Liver (tissue), 9 donors: ENCODE results near the gene CDH16. TPM values are rescaled to one million over a fixed set of nuclear protein-coding genes. Genes with fewer than 3 reads are reported as not detected.

Experiments used
- DNase-seq: peaks from one replicate; pipeline ENCODE4 v3.0.0-alpha.2; 2017; ENCODE audit warnings: low spot score
- H3K27ac ChIP-seq, 2 donors: one replicate each; pipeline ENCODE4 v1.7.0; 2013; ENCODE audit warnings: inconsistent platforms in 2 of 2, low read length in 2 of 2, control low read depth in 1 of 2, low read depth in 1 of 2, mild to moderate bottlenecking in 1 of 2
- H3K27me3 ChIP-seq, 4 donors: one replicate each; pipeline versions ENCODE4 v1.6.1 to v1.7.0; 2013; ENCODE audit warnings: low read length in 3 of 4, inconsistent platforms in 1 of 4, mild to moderate bottlenecking in 1 of 4, moderate library complexity in 1 of 4; ENCODE audit not compliant: control insufficient read depth in 4 of 4, insufficient read depth in 4 of 4
- H3K36me3 ChIP-seq, 4 donors: one replicate each; pipeline versions ENCODE4 v1.6.1 to v1.7.0; 2013; ENCODE audit warnings: low read length in 3 of 4, mild to moderate bottlenecking in 3 of 4, low read depth in 1 of 4, moderate library complexity in 1 of 4; ENCODE audit not compliant: control insufficient read depth in 4 of 4, insufficient read depth in 3 of 4
- H3K4me1 ChIP-seq, 4 donors: one replicate each; pipeline versions ENCODE4 v1.6.1 to v1.7.0; 2013; ENCODE audit warnings: low read length in 3 of 4, mild to moderate bottlenecking in 3 of 4, moderate library complexity in 1 of 4; ENCODE audit not compliant: control insufficient read depth in 4 of 4, insufficient read depth in 4 of 4
- H3K4me3 ChIP-seq, 3 donors: one replicate each; pipeline versions ENCODE4 v1.6.1 to v1.7.0; 2013; ENCODE audit warnings: low read length in 3 of 3, control low read depth in 1 of 3, low read depth in 1 of 3, mild to moderate bottlenecking in 1 of 3
- H3K9ac ChIP-seq, 2 donors: one replicate each; pipeline ENCODE4 v1.7.0; 2013; ENCODE audit warnings: low read length in 2 of 2, mild to moderate bottlenecking in 2 of 2, moderate library complexity in 2 of 2, control low read depth in 1 of 2, low read depth in 1 of 2
- H3K9me3 ChIP-seq, 4 donors: one replicate each; pipeline versions ENCODE4 v1.6.1 to v1.7.0; 2013; ENCODE audit warnings: low read length in 3 of 4; ENCODE audit not compliant: control insufficient read depth in 4 of 4
- ATF3 ChIP-seq: IDR thresholded peaks from 2 replicates; pipeline ENCODE4 v1.6.1; 2016; ENCODE audit warnings: antibody characterized with exemption
- FOXA1 ChIP-seq: IDR thresholded peaks from 2 replicates; pipeline ENCODE4 v1.6.1; 2016; ENCODE audit warnings: antibody characterized with exemption
- GABPA ChIP-seq, 2 donors: IDR thresholded peaks in 1 of 2; conservative IDR thresholded peaks in 1 of 2; 2 replicates each; pipeline ENCODE4 v1.6.1; 2016; ENCODE audit warnings: antibody characterized with exemption in 2 of 2, mild to moderate bottlenecking in 1 of 2, moderate library complexity in 1 of 2
- HNF4A ChIP-seq, 2 donors: conservative IDR thresholded peaks; 2 replicates each; pipeline ENCODE4 v1.6.1; 2016; ENCODE audit warnings: antibody characterized with exemption in 2 of 2, mild to moderate bottlenecking in 2 of 2
- NR2F2 ChIP-seq: IDR thresholded peaks from 2 replicates; pipeline ENCODE4 v1.6.1; 2016; ENCODE audit warnings: antibody characterized with exemption
- RAD21 ChIP-seq, 2 donors: IDR thresholded peaks; 2 replicates each; pipeline ENCODE4 v1.6.1; 2016; ENCODE audit warnings: antibody characterized with exemption in 2 of 2, mild to moderate bottlenecking in 2 of 2
- RXRA ChIP-seq, 2 donors: IDR thresholded peaks; 2 replicates each; pipeline ENCODE4 v1.6.1; 2017 to 2018; ENCODE audit warnings: antibody characterized with exemption in 2 of 2, mild to moderate bottlenecking in 1 of 2
- SP1 ChIP-seq: IDR thresholded peaks from 2 replicates; pipeline ENCODE4 v1.6.1; 2018; ENCODE audit warnings: antibody characterized with exemption, mild to moderate bottlenecking
- YY1 ChIP-seq: IDR thresholded peaks from 2 replicates; pipeline ENCODE4 v1.6.1; 2016; ENCODE audit warnings: antibody characterized with exemption, mild to moderate bottlenecking
- whole genome bisulfite sequencing: extraction: QIAGEN DNeasy Blood & Tissue Kit; methylation state at CpG from one replicate; pipeline ENCODE4 v1.1.7; 2013; 5-methylcytosine and 5-hydroxymethylcytosine counted together
- polyA plus RNA-seq, 2 donors: library from polyadenylated mRNA; stranded (reverse) in 1 of 2; unstranded in 1 of 2; fragments of 200-250 nt in 1 of 2; fragments of >200 nt in 1 of 2; fragmentation: Nextera tagmentation in 1 of 2; extraction: Ambion mirVana in 1 of 2; gene quantifications; one replicate each; pipeline versions ENCODE4 v1.2.1 to v1.2.3, GENCODE V29; 2013 to 2015
- total RNA-seq, 2 donors: library from RNA; depleted of rRNA; stranded (reverse); fragments of >200 nt; gene quantifications; one replicate each; pipeline ENCODE4 v1.2.3, GENCODE V29; 2014
- TF ChIP-seq, protein P1 (sequence below): fragments of 150-350 bp; IDR thresholded peaks from 2 replicates; pipeline ENCODE4 v1.5.1; 2017; ENCODE audit warnings: improper control_type of control experiment, low read depth, low read length; ENCODE audit not compliant: missing input control
- TF ChIP-seq, protein P2 (sequence below): IDR thresholded peaks from 2 replicates; pipeline ENCODE4 v1.6.1; 2016; ENCODE audit warnings: antibody characterized with exemption, mild to moderate bottlenecking
- donor health status: healthy.
- donor health status: healthy.
- donor health status: healthy.
- donor health status: healthy.
- donor health status: healthy.

The CDH16 gene
- total and polyA plus RNA-seq, 4 donors = 0.56 TPM; not detected in 3

DNA sequence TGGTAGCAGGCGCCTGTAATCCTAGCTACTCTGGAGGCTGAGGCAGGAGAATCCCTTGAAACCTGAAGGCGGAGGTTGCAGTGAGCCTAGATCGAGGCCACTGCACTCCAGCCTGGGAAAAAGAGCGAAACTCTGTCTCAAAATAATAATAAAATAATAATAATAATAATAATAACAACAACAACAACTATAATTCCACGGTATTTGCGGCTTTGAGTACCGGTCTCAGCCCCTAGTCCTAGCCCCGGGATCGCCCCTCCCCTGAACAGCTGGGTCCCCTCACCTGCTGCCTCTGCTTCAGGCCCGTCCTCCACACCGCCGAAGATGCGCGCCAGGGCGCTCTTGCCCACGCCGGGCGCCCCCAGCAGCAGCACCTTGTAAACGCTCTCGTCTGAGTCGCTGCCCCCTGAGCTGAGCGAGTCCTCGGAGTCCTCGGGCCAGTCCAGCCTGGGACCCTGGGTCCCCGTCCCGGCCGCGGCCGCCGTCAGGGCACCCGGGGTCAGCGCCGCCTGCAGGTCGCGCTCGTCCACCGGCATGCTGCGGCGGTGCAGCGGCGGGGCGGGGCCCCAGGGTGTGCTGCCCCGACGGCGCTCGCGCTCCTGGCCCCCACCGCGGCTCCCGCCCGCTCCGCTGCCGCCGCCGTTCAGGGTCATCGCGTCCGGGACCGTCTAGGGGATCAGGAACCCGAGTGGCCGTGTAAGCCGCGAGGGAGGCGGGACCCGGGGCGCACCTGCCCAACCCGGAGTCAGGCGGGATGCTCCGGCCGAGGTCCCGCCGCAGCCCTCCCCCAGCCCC lies 6.0 kb upstream of the CDH16 start:
- Histone ChIP-seq H3K4me1 (peaks cover 0 to 14% (median 4%) of the 10 kb centered on the region in 4 donors), H3K9ac (no peak overlapping the region), H3K36me3 (no peaks in the 10 kb centered on the region), H3K27ac (peak overlapping the region in 1 of 2 donors; percentile 19), H3K27me3 (no peaks in the 10 kb centered on the region), H3K4me3 (peak overlapping the region in 1 of 3 donors; percentile 27), H3K9me3 (no peaks in the 10 kb centered on the region)
- DNase-seq = no peak
- 10% methylated on average over 72 of the region's 72 CpGs for WGBS
- TF ChIP-seq, protein P1, sequence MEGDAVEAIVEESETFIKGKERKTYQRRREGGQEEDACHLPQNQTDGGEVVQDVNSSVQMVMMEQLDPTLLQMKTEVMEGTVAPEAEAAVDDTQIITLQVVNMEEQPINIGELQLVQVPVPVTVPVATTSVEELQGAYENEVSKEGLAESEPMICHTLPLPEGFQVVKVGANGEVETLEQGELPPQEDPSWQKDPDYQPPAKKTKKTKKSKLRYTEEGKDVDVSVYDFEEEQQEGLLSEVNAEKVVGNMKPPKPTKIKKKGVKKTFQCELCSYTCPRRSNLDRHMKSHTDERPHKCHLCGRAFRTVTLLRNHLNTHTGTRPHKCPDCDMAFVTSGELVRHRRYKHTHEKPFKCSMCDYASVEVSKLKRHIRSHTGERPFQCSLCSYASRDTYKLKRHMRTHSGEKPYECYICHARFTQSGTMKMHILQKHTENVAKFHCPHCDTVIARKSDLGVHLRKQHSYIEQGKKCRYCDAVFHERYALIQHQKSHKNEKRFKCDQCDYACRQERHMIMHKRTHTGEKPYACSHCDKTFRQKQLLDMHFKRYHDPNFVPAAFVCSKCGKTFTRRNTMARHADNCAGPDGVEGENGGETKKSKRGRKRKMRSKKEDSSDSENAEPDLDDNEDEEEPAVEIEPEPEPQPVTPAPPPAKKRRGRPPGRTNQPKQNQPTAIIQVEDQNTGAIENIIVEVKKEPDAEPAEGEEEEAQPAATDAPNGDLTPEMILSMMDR = peak; percentile 12
- TF ChIP-seq FOXA1 (no peak), GABPA (IDR thresholded peaks at IDR 0.05 in 1 of 2, conservative IDR thresholded peaks at IDR 0.05 in 1 of 2) (no peak), RAD21 (IDR thresholded peaks at IDR 0.05) (no peak)

DNA sequence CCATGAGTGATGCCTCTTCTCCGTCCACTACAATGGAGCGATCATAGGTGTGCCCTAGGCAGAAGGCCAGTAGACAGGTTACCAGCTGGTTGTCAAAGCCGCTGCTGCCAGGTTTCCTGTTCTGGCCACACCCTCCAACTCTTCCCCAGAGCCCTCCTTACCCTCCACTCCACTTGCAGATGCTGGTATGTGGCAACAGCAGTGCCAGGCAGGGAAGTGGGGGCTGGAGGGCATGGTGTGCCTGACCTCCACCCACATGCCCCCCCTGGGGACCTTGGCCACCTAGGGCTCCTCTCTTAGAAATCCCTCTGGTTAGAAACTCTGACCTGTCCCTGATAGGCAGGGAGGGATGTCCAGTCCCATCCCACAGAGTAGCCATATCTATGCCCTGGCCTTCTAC lies 5.2 kb upstream of the CDH16 start:
- no peak for DNase-seq
- H3K27ac ChIP-seq = no peak overlapping the region
- TF ChIP-seq FOXA1 = no peak
- no peak for TF ChIP-seq SP1
- no peak for TF ChIP-seq HNF4A (conservative IDR thresholded peaks at IDR 0.05)
- no peak for TF ChIP-seq YY1
- TF ChIP-seq NR2F2 = no peak
- TF ChIP-seq RXRA (IDR thresholded peaks at IDR 0.05) = no peak
- TF ChIP-seq, protein P2, sequence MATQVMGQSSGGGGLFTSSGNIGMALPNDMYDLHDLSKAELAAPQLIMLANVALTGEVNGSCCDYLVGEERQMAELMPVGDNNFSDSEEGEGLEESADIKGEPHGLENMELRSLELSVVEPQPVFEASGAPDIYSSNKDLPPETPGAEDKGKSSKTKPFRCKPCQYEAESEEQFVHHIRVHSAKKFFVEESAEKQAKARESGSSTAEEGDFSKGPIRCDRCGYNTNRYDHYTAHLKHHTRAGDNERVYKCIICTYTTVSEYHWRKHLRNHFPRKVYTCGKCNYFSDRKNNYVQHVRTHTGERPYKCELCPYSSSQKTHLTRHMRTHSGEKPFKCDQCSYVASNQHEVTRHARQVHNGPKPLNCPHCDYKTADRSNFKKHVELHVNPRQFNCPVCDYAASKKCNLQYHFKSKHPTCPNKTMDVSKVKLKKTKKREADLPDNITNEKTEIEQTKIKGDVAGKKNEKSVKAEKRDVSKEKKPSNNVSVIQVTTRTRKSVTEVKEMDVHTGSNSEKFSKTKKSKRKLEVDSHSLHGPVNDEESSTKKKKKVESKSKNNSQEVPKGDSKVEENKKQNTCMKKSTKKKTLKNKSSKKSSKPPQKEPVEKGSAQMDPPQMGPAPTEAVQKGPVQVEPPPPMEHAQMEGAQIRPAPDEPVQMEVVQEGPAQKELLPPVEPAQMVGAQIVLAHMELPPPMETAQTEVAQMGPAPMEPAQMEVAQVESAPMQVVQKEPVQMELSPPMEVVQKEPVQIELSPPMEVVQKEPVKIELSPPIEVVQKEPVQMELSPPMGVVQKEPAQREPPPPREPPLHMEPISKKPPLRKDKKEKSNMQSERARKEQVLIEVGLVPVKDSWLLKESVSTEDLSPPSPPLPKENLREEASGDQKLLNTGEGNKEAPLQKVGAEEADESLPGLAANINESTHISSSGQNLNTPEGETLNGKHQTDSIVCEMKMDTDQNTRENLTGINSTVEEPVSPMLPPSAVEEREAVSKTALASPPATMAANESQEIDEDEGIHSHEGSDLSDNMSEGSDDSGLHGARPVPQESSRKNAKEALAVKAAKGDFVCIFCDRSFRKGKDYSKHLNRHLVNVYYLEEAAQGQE = no peak
- H3K9me3 ChIP-seq = no peaks in the 10 kb centered on the region
- H3K9ac ChIP-seq = no peak overlapping the region
- no peaks in the 10 kb centered on the region for H3K36me3 ChIP-seq
- H3K27me3 ChIP-seq = no peaks in the 10 kb centered on the region
- WGBS = 61% methylated on average over 3 of the region's 3 CpGs
- no peak overlapping the region for H3K4me3 ChIP-seq
- H3K4me1 ChIP-seq = peaks cover 0 to 14% (median 4%) of the 10 kb centered on the region in 4 donors

DNA sequence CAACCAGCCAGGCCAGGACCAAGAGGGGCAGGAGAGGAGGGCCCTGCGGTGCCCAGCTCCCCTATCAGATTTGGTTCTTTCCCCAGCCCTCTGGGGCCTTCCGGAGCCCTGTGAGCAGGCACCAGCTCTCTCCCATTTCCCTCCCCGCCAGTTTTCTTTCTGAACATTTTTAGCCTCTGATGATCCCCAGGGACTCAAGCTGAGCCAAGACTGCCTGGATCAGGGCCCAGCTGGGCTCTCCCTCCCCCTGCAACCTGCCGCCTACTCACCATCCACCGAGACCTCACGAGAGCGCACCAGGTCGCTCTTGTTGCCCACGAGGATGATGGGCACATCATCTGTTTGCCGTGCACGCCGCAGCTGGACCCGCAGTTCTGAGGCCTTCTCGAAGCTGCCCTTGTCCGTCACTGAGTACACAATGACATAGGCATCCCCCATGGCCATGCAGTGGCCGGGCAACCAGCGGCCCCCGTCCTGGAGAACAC lies 4.6 kb upstream of the CDH16 start:
- no peaks in the 10 kb centered on the region for H3K27me3 ChIP-seq
- H3K27ac ChIP-seq = no peak overlapping the region
- WGBS = 64% methylated on average over 18 of the region's 18 CpGs
- no peak overlapping the region for H3K9ac ChIP-seq
- TF ChIP-seq RXRA (IDR thresholded peaks at IDR 0.05) (no peak), NR2F2 (no peak), ATF3 (no peak), SP1 (no peak)
- no peak for DNase-seq
- H3K9me3 ChIP-seq = no peaks in the 10 kb centered on the region
- no peak overlapping the region for H3K4me3 ChIP-seq
- H3K36me3 ChIP-seq = no peaks in the 10 kb centered on the region
- H3K4me1 ChIP-seq = peaks cover 0 to 14% (median 4%) of the 10 kb centered on the region in 4 donors
